Activated CD4-positive, CD25-positive, alpha-beta regulatory T cell treated with anti-CD3 and anti-CD28 coated beads, Interleukin-2, amount 50 U/mL, for 24 hours (primary cell): ENCODE measurements around the gene KHDC1L.
"Not testable (repeated sequence)": the region's sequence is repeated elsewhere in the genome, so short reads cannot be mapped to it uniquely, and the experiment has no call there.

Source experiments
- ATAC-seq, 2 donors: fragments of 150-1000 bp; cut with Tn5 transposase; one replicate each; pipeline ENCODE4 v1.10.0; 2021; ENCODE audit warnings: mild to moderate bottlenecking in 1 of 2, moderate library complexity in 1 of 2

Gene KHDC1L

DNA sequence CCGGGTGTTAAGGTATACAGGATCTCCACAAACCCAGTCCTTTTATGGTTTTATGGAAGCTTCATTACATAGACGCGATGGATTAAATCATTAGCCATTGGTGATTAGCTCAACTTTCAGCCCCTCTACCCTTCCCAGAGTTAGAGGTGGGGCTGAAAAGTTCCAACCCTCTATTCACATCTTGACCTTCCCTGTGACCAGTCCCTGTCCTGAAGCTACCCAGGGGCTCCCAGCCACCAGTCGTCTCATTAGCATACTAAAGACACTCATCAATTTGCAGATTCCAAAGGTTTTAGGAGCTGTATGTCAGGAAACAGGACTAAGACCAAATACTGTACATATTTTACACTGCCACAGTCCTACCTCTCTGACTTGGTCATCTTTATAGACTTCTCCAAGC, 21.0 kb downstream of the KHDC1L start:
- no peak for ATAC-seq

DNA sequence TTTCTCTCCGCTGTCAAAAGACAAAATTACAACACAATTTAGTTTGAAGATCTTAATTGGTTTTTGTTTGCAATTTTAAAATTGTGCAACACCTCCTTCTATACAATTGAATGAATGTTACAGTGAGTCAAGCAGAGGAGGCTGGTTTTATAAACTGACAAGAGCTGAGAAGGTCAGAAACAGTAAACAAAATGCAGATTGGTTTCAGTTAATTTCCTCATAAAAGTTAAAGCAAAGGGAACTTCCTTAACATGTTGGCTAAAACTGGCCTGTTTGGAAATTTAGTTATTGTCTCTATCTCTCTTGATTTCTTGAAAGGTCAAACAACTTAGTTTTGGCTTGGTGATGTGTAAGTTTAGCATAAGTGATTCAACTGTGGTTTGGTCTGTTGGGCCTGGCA, 22.2 kb downstream of the KHDC1L start:
- ATAC-seq = no peak

DNA sequence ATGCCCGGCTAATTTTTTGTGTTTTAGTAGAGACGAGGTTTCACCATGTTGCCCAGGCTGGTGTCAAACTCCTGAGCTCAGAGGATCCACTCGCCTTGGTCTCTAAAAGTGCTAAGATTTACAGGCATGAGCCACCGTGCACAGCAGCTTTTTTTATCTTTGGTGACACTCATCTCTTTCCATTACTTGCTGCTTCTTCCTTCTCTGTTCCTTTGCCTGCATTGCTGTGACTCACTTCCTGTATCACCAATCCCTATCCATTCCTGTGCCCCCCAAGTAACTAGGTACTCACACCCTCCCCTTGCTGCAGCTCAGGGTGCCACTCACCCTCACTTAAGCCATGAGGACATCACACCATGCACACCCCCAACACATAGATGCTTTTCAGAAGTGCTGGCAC, 24.6 kb downstream of the KHDC1L start:
- ATAC-seq = no peak

DNA sequence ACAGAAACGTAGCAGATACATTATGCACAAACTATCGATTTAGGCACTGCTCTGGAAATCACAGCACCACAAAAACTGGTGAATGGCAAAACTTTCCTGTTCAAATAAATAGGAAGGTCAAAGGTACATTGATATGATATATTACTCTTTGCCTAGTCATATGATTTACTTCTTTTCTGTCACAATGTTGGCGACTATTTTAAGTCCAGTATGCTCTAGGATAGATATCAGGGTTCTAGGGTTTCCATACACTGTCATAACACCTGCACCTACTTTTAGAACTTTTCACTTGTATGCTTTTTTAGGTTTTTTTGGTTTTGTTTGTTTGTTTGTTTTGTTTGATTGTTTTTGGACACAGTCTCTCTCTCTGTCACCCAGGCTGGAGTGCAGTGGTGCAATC, 25.0 kb downstream of the KHDC1L start:
- no peak for ATAC-seq

DNA sequence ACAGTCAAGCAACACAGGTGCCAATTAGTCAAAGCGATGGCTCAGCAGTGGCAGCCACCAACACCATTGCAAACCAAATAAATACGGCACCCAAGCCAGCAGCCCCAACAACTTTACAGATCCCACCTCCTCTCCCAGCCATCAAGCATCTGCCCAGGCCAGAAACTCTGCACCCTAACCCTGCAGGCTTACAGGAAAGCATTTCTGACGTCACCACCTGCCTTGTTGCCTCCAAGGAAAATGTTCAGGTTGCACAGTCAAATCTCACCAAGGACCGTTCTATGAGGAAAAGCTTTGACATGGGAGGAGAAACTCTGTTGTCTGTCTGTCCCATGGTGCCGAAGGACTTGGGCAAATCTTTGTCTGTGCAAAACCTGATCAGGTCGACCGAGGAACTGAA, 30.6 kb downstream of the KHDC1L start:
- ATAC-seq = no peak

DNA sequence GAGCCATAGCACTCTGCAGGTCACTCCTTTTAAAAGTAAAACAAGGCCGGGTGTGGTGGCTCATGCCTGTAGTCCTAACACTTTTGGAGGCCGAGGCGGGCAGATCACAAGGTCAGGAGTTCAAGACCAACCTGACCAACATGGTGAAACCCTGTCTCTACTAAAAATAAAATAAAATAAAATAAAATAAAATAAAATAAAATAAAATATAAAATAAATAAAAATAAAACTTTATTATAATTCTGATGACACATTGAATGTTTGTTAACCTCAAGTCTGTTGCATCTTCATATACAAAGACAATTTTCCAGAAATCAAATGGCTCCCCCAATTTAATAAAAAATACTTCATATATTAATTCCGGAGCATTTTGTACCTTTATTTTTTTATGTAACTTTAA, 32.0 kb downstream of the KHDC1L start:
- ATAC-seq = not testable (repeated sequence)

DNA sequence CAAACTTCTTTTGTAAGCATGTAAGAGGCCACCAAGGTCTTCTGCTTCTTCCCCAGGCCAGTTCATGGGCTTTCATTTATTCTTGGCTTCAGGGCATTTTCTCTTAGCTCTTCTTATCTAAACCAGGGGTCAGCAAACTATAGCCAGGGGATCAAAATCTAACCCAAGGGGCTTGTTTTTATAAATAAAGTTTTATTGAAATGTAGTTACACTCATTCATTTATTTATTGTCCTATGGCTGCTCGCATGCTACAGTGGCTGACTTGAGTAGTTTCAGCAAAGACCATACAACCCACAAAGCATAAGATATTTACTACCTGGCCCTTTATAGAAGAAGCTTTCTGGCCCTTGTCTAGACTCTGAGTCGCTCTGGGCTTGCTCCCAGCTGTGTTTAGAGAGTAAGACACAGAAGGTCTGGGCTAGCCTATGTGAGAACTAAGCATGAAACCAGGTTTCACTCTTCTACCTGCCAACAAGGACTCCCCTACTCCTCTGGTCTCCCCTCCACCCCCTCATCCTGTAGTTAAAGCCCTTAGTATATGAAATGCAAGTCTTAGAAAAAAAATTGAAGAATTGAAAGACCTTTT, 43.2 kb downstream of the KHDC1L start:
- no peak for ATAC-seq

DNA sequence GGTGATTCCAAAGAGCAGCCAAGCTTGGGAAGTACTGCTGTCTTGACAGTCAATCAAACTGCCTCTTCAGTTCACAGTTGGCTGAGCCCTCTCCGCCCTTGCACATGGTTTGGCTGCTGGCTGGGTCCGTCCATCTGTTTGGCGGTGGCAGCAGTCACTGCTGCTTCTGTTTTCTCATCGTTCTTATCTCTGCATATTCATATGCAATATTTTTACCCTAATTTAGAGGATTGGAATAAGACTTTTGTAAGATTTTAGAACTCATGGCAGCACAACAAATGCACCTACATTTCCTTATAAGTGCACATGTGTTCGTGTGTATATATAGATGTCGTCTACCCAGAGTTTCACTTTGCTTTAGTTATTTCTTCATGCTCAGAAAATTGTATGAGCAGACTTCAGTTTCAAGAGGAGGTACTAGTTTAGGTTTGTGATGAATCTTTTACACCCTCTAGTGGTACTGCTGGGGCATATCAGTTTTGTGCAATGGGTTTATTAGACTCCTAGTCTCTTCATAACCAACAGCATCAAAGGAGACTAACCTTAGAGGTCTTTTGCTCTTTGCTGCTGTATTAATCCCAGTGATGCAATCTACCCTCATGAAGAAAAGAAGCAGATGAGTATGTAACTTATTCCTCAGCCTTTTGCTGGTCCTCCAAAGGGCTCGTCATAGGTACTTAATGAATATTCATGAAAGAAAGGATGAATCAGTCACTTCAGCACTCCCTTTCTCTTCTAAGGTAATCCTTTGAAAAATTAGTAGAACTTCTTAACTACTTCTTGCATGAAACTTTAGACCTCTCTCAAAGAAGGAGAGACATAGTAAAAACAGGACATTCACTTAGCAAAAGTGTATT, 44.3 kb downstream of the KHDC1L start:
- peak; percentile 71 to 72 for ATAC-seq

DNA sequence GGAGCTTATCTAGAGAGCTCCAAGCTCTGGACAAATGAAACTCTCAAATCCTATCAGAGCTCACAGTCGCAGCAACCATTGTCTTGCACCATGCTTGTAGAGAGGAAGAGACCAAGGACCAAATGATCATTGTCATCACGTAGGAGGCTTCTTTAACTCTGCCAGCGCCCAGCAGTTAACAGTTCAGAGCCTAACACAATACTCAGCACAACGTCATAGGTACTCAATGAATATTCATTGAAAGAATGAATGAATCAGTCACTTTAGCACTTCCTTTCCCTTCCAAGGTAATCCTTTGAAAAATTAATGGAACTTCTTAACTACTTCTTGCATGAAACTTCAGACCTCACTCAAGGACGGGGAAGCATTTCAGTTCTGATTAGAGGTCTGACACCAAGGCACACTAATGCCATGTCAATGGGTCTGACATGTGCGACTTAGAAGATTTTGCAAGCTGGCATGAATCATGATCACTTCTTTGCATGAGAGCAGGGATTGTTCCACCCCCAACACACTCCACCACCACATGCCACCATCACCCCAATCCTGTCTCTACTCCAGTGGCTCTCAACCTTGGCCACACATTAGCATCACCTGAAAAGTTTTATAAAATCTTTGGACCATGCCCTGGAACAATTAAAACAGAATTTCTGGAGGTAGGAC, 45.1 kb downstream of the KHDC1L start:
- no peak for ATAC-seq

DNA sequence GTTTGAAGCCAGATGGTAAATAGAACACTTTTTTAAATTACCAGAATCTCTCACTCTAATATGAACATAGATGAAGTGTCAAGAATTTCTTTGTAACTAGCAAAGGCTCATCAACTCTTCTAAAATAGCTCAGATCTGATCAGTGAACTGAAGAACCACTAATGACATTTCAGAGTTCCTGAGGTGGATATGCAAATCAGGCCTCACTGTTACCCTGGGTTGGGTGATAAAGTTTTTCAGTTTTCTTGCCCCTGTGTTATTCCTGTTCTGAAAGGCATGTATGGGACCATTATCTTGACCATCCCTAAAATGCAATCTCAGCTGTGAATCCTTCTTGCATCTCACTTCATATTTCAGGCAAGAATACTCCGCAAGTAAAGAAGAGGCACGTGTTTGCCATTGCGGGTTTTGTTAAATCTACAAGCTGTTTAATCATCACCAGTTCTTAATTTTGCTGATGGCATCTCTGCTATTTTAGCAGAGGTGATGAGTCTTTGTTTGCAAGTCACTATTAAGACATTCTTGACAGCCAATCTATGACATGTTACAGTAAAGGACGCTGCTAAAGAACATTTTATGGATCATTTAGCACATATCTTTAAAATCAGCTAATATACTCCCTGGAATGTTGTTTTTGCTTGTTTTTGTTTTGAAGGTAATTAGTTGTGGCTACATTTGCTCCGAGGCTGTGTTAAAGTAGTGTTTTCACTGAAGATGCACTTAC, 47.9 kb downstream of the KHDC1L start:
- ATAC-seq = no peak

DNA sequence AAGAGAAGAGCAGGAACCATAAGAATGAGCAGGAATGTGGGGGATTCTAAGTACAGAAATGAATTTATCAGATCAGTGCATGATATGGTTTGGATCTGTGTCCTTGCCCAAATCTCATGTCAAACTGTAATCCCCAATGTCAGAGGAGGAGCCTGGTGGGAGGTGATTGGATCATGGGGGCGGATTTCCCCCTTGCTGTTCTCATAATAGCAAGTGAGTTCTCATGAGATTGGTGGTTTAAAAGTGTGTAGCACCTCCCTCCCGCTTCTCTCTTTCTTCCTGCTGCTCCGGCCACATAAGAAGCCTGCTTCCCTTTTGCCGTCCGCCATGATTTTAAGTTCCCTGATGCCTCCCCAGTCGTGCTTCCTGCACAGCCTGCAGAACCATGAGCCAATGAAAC, 49.2 kb downstream of the KHDC1L start:
- no peak for ATAC-seq

DNA sequence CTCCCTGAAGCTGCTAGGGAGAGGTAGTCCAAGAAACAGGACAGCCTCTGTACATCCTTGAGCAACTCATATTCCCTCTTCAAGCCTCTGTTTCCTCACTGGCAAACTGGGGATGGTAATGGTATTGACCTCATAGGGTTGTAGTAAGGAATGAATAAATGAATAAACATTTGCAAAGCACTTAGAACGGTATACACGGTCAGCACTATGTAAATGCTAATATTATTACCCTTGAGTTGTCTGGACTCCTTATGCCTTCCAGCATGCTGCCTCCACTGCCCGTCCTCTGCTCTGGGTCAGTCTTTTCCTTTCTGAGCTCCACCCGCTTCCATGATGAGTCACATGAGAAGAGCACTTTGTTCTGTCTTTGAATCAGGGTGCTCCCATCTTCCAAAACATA, 50.6 kb downstream of the KHDC1L start:
- ATAC-seq = no peak
